Measurements from ENCODE around the gene DHDDS. TPM values are rescaled to one million over a fixed set of nuclear protein-coding genes. Genes with fewer than 3 reads are reported as not detected.

DHDDS gene
- total RNA-seq, 4 donors from 2014 or later: 35.6 to 55.8 (median 45.3) TPM

- H3K27ac ChIP-seq: no peak overlapping the region
- no peaks in the 10 kb centered on the region for H3K36me3 ChIP-seq
- peaks cover 12% of the 10 kb centered on the region for H3K4me1 ChIP-seq
- no peak for TF ChIP-seq POLR2A (IDR thresholded peaks at IDR 0.05)
- TF ChIP-seq EP300 (IDR thresholded peaks at IDR 0.05): no peak
- TF ChIP-seq, protein P1, sequence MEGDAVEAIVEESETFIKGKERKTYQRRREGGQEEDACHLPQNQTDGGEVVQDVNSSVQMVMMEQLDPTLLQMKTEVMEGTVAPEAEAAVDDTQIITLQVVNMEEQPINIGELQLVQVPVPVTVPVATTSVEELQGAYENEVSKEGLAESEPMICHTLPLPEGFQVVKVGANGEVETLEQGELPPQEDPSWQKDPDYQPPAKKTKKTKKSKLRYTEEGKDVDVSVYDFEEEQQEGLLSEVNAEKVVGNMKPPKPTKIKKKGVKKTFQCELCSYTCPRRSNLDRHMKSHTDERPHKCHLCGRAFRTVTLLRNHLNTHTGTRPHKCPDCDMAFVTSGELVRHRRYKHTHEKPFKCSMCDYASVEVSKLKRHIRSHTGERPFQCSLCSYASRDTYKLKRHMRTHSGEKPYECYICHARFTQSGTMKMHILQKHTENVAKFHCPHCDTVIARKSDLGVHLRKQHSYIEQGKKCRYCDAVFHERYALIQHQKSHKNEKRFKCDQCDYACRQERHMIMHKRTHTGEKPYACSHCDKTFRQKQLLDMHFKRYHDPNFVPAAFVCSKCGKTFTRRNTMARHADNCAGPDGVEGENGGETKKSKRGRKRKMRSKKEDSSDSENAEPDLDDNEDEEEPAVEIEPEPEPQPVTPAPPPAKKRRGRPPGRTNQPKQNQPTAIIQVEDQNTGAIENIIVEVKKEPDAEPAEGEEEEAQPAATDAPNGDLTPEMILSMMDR (IDR thresholded peaks at IDR 0.05): no peak
- no peak for TF ChIP-seq POLR2AphosphoS5 (IDR thresholded peaks at IDR 0.05)
- H3K9me3 ChIP-seq: no peaks in the 10 kb centered on the region
- peaks cover 18% of the 10 kb centered on the region for H3K27me3 ChIP-seq
- no peak overlapping the region for H3K4me3 ChIP-seq
- WGBS: 87% methylated on average over 2 of the region's 2 CpGs
- DNase-seq (ENCODE audit: low spot score in 2 of 2): no peak
These were observed 12.6 kb upstream of the DHDDS start for GRCh38 chr1:26419494-26419893.

- no peak for DNase-seq (ENCODE audit: low spot score in 2 of 2)
- Histone ChIP-seq H3K4me1 (peaks cover 30% of the 10 kb centered on the region), H3K27me3 (peaks cover 4% of the 10 kb centered on the region), H3K36me3 (no peaks in the 10 kb centered on the region), H3K4me3 (no peak overlapping the region), H3K9me3 (no peaks in the 10 kb centered on the region), H3K27ac (no peak overlapping the region)
- TF ChIP-seq POLR2AphosphoS5 (IDR thresholded peaks at IDR 0.05) (no peak), EP300 (IDR thresholded peaks at IDR 0.05) (no peak), POLR2A (IDR thresholded peaks at IDR 0.05) (no peak)
- 84% methylated on average over 2 of the region's 2 CpGs for WGBS
These were observed 2.4 kb upstream of the DHDDS start for GRCh38 chr1:26429721-26430120.

DNA sequence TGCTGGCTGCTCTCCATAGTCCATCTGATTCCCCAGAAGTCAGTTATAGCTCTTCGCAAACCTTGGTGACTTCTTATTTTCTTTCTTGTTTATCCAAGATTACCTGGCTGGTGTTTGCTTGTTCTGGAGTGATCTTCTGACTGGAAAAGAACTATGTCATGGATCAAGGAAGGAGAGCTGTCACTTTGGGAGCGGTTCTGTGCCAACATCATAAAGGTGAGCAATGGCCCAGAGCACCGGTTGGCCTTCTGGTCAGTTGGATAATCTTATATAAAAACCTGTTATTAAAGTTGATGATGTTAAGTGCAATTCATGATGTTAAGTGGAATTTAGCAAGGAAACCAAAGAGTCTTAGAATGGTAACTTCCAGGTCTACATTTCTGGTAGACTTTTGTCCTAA is 672 bp downstream of the DHDDS start:
- DNase-seq (ENCODE audit: low spot score in 2 of 2): no peak
- no peak for TF ChIP-seq POLR2A (IDR thresholded peaks at IDR 0.05)
- TF ChIP-seq, protein P1 (IDR thresholded peaks at IDR 0.05): no peak
- TF ChIP-seq POLR2AphosphoS5 (IDR thresholded peaks at IDR 0.05): no peak
- TF ChIP-seq EP300 (IDR thresholded peaks at IDR 0.05): no peak
- H3K36me3 ChIP-seq: peaks cover 23% of the 10 kb centered on the region
- H3K9me3 ChIP-seq: no peaks in the 10 kb centered on the region
- peak overlapping the region; percentile 63 for H3K4me3 ChIP-seq
- 51% methylated on average over 3 of the region's 3 CpGs for WGBS
- peak overlapping the region; percentile 78 for H3K27ac ChIP-seq
- no peaks in the 10 kb centered on the region for H3K27me3 ChIP-seq
- peaks cover 30% of the 10 kb centered on the region for H3K4me1 ChIP-seq

- H3K9me3 ChIP-seq: no peaks in the 10 kb centered on the region
- H3K4me1 ChIP-seq: peaks cover 30% of the 10 kb centered on the region
- DNase-seq (ENCODE audit: low spot score in 2 of 2): no peak
- no peak overlapping the region for H3K27ac ChIP-seq
- no peak overlapping the region for H3K4me3 ChIP-seq
- TF ChIP-seq, protein P1 (IDR thresholded peaks at IDR 0.05): no peak
- TF ChIP-seq POLR2A (IDR thresholded peaks at IDR 0.05): no peak
- TF ChIP-seq EP300 (IDR thresholded peaks at IDR 0.05): no peak
- no peak for TF ChIP-seq POLR2AphosphoS5 (IDR thresholded peaks at IDR 0.05)
- H3K27me3 ChIP-seq: no peaks in the 10 kb centered on the region
- H3K36me3 ChIP-seq: peaks cover 37% of the 10 kb centered on the region
These were observed 2.1 kb downstream of the DHDDS start for GRCh38 chr1:26434161-26434752.

DNA sequence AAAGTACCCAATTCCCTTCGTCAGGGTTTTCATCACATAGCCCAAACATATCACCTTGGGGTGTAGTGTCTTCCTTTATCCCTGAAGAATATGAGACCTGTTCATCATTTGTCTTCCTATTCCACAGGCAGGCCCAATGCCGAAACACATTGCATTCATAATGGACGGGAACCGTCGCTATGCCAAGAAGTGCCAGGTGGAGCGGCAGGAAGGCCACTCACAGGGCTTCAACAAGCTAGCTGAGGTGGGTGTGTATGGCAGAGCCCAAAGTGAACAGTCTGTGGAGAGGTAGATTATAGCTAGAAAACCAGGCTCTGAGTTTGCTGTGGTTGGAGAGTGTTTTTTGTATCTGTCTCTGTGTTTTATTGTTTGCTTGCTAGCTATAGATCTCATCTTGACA is 5.9 kb downstream of the DHDDS start:
- Histone ChIP-seq H3K36me3 (peaks cover 75% of the 10 kb centered on the region), H3K27ac (no peak overlapping the region)
- TF ChIP-seq, protein P1 (IDR thresholded peaks at IDR 0.05): no peak

GRCh38 chr1:26440259-26440658 is 8.1 kb downstream of the DHDDS start:
- H3K27me3 ChIP-seq: no peaks in the 10 kb centered on the region
- no peaks in the 10 kb centered on the region for H3K9me3 ChIP-seq
- no peak for TF ChIP-seq EP300 (IDR thresholded peaks at IDR 0.05)
- 98% methylated on average over 2 of the region's 2 CpGs for WGBS
- H3K27ac ChIP-seq: no peak overlapping the region
- peaks cover 93% of the 10 kb centered on the region for H3K36me3 ChIP-seq
- H3K4me3 ChIP-seq: no peak overlapping the region
- no peak for DNase-seq (ENCODE audit: low spot score in 2 of 2)
- no peaks in the 10 kb centered on the region for H3K4me1 ChIP-seq

More for the DNA sequence above, 5.9 kb downstream of the DHDDS start:
- Histone ChIP-seq H3K9me3 (no peaks in the 10 kb centered on the region), H3K4me3 (no peak overlapping the region), H3K4me1 (peaks cover 16% of the 10 kb centered on the region), H3K27me3 (no peaks in the 10 kb centered on the region)
- no peak for DNase-seq (ENCODE audit: low spot score in 2 of 2)
- WGBS: 98% methylated on average over 6 of the region's 6 CpGs
